Uterine smooth muscle cell (primary cell): ENCODE measurements around the gene ELOVL6. TPM values are rescaled to one million over a fixed set of nuclear protein-coding genes. Genes with fewer than 3 reads are reported as not detected.

ENCODE experiments used
- total RNA-seq: library from RNA; depleted of rRNA; stranded (reverse); fragments of >200 nt; gene quantifications from 2 replicates; pipeline ENCODE4 v1.2.3, GENCODE V29; 2014

The ELOVL6 gene
- total RNA-seq: 22.2 and 24.1 TPM in 2 replicates

GRCh38 chr4:110198435-110199416 is at the start of gene ELOVL6:
Gene ELOVL6 (minus strand): TSS chr4:110198615. CDS start chr4:110198335, 280 bp downstream.

